ENCODE results near the gene PIEZO1.
"Not testable (repeated sequence)": the region's sequence is repeated elsewhere in the genome, so short reads cannot be mapped to it uniquely, and the experiment has no call there.

Gene PIEZO1

DNA sequence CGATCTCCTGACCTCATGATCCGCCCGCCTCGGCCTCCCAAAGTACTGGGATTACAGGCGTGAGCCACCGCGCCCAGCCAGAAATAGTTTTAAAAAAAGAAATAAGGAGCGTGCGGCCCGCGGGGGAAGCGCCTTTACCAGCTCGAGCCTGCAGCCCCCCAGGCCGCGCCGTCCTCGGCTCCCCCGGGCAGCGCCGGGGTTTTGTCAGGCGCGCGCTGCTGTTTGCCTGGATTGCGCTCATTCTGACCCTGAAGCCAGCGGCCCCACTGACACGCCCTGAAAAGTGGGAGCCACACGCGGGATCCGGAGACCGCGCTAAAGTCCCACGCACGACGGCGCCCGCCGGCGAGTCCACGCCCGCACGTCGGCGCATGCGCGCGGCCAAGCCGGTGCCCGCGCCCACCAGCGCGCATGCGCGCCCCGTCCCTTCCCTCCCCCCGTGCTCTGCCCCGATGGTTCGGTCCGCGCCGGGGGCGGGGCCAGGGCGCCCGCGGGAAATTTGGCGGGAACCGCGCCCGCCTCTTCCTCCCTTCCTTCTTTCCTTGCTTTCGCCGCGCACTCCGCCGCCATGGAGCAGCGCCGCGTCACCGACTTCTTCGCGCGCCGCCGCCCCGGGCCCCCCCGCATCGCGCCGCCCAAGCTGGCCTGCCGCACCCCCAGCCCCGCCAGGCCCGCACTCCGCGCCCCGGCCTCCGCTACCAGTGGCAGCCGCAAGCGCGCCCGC, 18.4 kb upstream of the PIEZO1 start, which contains the start of gene CDT1:
TSS of gene CDT1 (plus strand) at position 526 of the 724 bp plus-strand sequence. CDS start at position 569, 43 bp downstream.
- DNase-seq, result peak; percentile 84

DNA sequence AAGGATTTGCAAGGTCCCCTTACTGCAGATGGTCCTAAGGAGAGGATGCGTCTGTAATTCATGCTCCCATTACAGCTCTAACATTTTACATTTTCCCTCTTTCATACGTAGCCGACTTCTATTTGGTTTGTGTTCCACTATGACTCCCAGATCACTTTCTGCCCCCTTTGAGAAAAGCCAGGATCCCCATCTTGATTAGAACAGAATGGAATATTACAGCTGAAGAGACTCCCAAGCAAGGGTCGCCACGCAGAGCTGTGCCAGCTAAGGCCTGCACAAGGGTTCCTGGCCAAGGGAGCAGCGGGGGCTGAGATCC, 15.2 kb upstream of the PIEZO1 start:
- DNase-seq, result no peak

DNA sequence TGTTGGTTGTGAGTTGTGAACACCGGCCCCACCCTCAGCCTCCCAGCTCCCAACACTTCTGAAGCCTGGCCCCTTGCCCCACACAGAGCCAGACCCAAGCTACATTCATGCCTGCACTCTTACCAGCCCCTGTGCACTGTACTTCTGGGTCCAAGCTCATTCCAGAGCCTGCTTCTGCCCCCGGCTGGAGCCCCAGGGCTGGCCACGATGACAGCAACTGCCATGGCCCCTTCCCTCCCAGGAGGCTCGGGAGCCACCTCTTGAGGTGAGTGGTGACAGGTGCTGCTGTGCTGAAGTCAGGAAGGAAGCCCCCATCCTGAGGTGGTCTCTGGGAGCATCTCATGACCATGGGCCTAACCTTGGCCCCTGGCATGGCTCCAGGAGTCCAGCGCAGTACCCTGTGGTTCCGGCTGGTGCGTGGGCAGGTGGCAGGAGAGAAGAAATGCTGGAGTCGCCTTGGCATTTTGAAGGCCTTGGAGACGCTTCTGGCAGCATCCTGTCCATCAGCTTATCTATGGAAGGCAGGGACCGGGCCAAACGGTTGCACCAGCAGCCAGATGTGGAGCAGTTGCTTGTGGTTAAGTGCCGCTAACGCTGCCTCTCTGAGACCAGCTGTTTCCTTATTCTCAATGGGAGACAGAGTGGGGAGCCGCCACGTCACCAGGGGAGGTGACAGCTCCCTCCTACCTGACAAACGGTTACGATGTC, 14.7 kb upstream of the PIEZO1 start:
- no peak for DNase-seq

DNA sequence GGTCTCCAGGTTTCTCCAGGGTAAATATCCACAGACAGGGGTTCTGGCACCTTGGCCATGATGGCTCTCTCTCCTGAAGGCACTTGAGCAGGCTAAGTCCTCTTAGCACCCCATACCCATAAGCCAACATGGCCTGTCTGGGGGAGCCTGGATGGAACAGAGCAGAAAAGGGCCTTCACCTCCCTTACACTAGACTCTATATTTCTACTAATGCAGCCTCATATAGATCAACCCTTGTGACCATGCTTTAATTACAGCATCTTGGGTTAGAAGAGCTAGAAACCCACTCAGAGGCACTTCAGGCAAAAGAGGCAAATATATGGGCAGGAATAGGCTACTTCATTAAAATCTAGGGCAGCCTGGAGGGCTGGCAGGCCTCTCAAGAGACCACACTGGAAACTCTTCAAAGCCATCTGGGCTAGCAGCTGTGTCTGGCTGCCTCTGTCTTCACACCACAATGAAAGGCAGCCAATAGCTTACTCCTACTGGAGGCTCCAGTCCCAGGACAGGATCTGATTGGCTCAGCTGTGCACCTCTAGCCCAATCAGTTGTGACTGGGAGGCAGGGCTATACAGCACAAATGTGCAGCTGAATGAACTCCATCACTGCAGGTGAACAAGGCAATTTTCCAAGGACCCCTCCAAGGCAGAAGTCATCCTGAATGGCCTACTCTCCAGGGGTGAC, 13.9 kb upstream of the PIEZO1 start:
- no peak for DNase-seq

DNA sequence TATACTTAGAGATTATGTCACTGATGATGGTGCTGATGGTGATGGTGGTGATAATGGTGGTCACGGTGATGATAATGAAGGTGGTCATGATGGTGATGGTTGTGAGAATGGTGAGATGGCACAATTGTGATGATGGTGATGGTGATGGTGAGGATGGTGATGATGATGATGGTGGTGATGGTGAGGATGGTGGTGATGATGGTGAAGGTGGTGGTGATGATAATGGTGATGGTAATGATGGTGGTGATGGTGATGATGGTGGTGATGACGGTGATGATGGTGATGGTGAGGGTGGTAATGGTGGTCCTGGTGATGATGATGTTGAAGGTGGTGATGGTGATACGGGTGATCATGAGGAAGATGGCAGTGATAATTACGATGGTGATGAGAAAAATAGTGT, 13.1 kb upstream of the PIEZO1 start:
- DNase-seq, result no peak

DNA sequence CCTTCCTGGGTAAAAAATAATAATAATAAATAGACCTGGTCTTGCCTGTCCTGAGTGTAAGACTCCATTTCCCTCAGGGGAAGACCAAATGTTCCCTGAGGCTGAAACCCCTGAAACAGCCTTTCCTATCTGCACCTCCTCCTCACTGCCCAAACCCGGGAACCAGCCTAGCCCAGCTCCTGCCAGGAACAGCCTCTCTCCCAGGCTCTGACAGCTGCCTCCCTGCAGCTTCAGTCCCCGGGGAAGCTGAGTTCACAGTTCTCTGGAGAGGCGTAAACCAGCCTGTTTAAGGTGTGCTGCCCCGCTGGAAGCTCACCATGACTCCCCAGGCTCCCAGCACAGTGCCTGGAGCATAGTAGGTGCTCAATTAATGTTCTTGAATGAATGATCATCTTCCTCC, 11.3 kb upstream of the PIEZO1 start:
- no peak for DNase-seq

DNA sequence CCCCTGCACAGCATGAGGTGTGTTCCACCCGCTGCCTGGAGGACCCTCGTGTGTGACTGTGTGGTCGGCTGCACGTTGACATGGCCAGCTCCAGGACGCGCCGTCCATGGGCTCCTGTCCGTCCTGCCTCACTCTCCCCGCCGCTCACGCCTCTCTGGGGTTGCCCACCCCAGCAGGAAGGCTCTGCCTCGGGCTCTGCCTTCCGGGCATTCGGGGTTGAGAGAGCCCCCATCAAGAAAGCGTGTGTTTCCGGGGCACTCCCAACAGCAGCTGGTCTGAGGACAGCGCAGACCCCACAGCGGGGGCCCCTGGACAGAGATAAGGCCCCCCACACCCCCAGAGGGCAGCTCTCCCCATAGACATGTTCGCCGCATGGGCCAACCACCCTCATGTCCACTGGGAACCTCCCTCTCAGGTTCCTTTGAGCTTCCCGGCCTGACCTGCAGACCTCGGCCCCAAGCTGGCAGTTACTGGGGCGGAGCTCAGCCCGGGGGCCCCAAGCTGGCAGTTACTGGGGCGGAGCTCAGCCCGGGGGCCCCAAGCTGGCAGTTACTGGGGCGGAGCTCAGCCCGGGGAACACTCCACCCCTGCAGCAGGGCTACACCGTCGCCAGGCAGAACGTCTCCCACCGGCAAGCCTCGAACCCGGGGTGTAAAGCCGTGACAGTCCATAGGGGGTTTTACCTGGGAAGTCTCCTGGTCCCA, 8.4 kb upstream of the PIEZO1 start:
- no peak for DNase-seq

DNA sequence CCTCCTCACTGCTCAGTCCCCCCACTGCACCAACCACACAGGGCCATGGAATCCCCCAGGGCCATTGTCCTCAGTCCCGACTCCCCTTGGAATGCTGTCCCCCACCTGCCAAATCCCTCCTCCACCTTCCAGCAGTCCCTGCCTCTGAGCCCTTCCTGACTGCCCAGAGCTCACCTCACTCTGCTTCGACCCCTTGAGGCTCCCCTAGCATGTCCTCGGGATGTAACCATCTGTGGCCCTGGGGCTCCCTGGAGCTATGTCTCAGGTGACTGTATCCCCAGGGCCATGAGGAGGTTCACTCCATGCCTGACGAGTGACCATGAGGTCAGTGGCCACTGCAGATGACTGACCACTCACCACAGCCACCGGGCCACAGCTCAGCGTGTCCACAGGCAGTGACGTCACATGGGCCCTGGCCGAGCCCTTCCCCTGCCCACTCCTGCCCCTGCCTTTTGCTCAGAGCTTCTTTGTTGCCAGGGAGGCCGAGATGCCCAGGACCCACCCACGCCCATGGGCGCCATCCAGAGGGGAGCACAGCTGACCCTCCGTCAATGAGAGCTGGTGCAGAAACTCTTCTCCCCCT, 7.7 kb upstream of the PIEZO1 start:
- no peak for DNase-seq

DNA sequence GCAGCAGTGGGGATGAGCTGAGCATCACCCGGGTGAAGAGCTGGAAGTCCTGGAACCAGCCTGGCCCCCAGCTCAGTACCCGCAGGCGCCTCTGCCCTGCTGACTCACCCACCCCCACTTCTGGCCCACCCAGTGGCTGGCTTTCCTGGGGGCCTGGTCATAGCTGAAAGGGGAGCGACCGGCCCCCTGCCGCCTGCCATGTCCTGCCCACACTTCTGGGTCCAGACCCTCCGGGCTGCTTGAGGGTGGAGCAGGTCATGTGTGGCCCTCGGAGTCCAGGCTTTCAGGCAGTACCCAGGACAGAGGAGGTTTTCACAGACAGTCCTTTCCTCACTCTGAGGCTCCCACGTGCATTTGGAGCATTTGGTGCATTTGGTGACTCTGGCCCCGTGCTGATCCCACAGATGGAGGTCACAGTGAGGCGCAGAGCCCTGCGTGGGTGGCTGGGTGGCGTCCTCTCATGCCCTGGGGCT, 7.1 kb upstream of the PIEZO1 start:
- DNase-seq, result no peak

DNA sequence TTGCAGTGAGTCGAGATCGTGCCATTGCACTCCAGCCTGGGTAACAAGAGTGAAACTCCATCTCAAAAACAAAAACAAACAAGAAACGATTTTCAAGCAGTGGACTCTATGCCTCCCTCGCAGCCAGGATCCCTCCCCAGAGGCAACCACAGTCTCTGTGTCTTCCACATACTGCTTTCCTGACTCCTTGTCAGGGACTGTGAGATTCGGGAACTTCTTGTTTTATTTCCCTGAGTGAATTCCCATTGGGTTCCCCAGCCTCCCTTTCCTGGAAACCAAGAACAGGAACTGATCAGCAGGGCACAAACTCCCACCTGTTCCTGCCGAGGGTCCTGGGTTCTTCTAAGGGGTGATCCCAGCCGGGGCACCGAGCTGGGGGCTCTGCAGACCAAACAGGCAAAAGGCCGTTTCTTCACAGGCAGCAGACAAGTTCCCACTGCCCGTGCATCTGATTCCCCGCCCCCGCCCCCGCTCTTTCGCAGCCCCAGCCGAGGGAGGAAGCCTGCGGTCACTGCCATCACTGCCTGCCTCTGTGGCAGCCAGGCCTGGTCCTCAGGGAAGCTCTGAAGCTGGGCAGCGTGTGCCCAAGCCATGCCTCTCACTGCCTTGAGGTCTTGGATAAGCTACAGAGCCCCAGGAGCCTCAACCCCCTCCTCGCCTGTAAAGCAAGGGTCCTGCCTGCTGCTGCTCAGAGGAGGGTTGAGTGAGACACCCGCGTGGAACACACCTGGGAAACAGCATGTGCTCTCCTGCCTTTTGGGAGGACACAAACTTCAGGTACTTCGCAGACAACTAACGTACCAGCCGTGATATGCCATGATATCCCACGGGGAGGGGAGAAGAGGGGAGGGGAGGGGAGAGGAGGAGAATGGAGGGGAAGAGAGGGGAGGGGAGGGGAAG, 5.5 kb upstream of the PIEZO1 start:
- peak; percentile 63 for DNase-seq

DNA sequence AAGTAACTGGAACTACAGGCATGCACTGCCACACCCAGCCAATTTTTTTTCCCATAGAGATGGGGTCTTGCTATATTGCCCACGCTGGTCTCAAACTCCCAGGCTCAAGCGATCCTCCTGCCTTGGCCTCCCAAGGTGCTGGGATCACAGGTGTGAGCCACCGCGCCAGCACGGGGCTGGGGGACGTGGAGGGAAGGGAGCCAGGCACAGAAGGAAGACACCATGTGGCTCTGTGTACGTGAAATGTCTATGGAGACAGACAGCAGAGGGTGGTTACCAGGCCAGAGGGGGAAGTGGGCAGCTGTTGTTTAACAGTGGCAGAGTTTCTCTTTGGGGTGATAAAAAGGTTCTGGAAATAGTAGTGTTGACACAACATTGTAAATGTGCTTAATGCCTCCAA, 4.6 kb upstream of the PIEZO1 start:
- no peak for DNase-seq

DNA sequence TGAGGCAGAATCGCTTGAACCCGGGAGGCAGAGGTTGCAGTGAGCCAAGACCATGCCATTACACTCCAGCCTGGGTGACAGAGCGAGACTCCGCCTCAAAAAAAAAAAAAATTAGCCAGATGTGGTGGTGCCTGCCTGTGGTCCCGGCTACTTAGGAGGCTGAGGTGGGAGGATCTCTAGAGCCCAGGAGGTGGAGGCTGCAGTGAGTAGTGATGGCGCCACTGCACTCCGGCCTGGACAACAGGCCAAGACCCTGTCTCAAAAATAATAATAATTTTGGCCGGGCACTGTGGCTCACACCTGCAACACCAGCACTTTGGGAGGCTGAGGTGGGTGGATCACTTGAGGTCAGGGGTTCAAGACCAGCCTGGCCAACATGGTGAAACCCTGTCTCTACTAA, 3.7 kb upstream of the PIEZO1 start:
- DNase-seq, result not testable (repeated sequence)

DNA sequence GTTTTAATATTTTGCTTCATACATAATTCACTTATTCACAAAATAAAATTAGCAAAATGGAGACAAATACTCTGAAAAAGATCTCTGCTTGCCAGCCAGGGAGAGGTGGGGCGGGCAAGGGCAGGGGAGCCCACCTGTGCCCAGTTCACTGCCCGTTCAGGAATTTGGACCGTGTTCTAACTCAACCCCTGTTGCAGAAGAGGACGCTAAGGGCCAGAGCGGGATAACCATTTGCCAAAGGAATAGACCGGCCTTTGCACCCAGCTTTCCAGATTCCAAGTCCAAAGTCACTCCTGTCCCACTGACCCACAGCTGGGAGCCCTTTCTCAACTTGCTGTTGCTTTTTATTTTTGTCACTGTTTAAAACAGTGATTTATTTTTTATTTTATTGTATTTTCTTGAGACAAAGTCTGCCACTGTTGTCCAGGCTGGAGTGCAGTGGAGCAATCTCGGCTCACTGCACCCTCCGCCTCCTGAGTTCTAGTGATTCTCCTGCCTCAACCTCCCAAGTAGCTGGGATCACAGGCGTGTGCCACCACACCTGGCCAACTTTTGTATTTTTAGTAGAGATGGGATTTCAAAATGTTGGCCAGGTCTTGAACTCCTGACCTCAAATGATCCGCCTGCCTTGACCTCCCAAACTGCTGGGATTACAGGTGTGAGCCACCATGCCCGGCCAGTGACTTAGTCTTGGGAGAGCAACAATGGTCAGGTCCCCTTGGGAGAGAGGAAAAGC, 2.7 kb upstream of the PIEZO1 start:
- no peak for DNase-seq

DNA sequence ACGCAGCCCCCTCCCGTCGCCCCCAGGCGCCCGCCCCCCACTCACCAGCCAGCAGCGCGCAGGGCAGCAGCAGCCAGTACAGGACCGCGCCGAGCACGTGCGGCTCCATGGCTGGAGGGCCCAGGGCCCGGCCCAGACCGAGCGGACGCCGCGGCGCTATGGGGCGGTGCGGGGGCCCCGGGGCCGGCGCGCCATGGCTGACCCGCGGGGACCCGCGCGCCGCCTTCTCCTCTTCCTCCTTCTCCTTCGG, 239 bp downstream of the PIEZO1 start:
- DNase-seq, result no peak

DNA sequence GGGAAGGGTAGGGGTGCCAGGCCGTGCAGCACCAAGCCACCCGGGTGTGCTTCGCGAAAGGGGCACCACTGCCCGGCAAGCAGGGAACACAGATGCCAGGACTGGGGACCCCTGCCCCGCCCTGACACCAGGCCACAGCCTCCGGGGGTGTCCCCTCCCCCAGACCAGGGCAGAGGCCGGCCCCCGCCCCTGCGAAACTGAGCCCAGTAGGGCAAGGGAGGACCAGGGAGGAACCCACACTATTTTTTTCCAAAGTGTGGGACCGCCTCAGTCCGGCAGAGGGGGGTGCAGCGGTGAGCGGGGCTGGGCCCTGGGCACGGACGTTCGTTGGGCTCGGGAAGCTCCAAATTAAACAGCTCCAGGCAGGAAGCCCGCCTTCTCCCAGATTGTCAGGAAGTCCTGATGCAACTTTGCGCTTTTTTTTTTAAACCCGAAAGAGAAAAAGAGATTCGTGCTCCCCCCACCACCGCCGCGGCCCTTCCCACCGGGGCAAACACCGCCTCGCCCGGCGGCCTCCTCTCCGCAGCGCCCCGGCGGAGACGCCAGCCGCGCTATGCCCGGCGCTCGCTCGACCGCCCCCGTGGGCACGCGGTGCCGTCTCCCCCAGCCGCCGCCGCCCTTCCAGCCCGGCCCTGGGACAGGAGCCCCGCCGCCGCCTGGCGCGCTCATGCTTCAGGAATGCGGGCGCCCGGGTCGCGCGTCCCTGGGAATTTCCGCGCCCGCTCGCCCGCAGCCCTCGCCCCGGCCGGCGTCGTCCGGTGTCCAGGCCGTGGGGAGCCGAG, 755 bp downstream of the PIEZO1 start:
- DNase-seq, result peak; percentile 48

DNA sequence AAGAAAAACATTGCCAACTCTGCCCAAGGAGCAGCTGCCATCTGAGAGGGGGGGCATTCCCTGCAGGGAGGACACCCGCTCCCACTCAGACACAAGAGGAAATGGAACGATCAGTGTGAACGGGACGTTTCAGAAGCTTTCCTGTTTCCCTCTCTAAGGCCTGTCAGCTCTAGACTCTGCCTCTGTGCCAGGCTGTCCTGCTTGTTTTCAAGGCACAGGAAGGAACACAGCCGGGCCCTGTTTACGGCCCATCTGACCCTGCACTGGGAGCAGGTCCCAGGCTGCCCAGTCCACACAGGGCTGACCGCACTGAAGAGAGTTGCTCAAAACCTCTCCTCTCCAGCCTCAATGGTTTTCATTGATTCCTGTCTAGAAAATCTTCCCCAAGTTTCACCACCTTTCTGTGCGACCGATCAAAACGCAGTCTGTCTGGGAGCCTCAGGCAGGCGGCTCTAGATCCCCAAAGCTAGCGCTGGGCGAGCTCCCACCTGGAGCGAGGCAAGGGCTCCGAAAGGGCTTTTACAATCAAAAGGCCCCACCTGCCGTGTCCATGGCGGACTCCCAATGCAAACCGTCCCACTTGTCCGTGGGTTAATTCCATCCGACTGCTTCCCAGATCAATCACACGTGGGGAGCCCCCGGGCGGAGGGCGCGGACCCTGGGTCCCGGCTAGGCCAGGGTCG, 1.5 kb downstream of the PIEZO1 start:
- DNase-seq, result no peak

DNA sequence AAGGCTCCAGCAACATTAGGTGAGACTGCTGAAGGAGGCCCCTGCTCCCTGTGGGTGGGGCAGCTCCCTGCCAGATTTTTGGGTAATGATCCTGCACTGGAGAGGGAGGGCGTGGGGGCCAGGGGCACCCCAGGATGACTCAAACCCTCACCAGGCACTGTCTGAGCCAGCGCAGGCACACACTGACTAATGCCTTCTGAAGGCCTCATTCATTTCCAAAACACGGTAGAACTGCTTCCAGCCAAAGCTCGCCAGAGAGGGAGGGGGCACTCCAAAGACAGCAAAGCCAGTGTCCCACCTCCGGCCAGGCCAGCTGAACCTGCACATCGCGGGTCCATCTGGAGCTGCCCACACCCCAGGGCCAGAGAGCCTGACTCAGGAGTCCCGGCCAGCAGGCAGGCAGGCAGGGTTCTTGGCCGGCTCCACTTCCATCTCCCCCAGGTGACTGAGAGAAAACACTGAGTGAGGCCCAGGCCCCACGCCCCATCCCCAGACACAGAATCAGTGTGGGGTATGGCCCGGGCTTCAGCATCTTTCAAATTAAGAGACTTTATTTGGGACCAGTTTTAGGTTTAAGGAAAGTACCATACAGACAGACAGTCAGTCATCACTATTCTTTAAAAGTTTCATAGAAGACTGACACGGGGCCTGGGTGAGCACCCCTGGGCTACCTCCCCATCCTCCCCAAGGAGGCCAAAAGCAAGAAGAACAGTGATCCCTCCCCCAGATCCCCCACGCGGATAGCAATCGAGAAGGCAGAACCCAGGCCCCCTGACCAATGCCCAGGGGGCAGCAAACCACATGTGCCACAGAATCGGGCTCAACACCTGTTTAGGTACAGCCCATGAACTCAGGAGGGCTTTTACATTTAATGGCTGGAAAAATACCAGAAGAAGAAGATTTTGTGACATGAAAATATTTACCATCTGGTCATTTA, 2.3 kb downstream of the PIEZO1 start:
- peak; percentile 89 for DNase-seq

DNA sequence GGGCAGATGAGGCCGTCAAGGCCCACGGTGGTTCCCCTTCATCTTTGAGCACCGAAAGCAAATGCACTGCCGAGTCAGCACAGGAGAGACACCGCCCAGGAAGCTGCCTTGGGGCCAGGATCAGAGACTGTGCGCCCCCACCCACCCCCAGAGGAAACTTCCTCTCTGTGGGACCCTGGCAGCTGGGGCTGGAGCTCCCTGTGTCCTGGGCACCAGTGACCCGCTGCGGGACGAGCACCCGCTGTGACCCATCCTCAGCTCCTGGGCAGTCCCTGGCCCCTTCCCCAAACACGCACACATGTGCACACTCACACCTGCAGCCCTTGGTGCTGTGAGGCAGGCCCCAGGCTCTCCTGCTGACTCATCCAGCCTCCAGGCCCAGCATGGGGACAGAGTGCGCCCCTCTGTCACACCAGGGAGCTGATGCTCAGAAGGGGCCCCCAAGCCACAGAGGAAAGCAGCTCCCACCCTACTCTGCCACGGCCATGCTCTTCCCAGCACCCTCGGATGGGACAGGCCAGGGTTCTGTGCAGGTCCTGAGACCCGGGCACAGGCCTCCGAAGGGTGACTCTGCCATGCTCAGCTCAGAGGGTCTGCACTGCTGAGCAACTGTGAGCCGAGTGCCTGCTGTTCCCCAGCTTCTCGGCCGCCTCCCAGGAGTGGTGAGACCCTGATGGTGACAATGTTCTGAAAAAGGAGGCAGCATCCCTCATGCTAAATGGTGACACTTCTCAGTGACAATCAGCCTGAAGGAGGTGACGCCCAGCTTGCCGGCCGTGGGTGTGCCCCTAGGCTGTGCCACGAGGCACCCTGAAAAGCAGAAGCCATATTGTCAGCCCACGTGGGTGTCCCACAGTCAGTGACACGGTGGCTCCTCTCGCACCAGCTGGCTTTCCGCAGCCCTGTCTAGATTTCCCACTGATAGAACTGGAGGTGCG, 3.6 kb downstream of the PIEZO1 start:
- peak; percentile 80 for DNase-seq
